Subcutaneous adipose tissue (tissue), 4 donors: ENCODE data around the gene SLCO1A2. TPM values are rescaled to one million over a fixed set of nuclear protein-coding genes. Genes with fewer than 3 reads are reported as not detected.

Source experiments
- CTCF ChIP-seq: fragments of 450-650 bp; IDR thresholded peaks from one replicate; pipeline ENCODE4 v1.5.1; 2016; ENCODE audit warnings: low read depth, mild to moderate bottlenecking, control low read depth, antibody characterized with exemption, moderate library complexity
- total RNA-seq, 4 donors: library from RNA; depleted of rRNA; stranded (reverse); fragments of >200 nt; gene quantifications; one replicate each; pipeline ENCODE4 v1.1.0, GENCODE V29; 2016

The SLCO1A2 gene
- total RNA-seq, 4 donors from 2014 or later = not detected

- no peak for TF ChIP-seq CTCF
Measured at GRCh38 chr12:21294176-21294575, 40.5 kb downstream of the SLCO1A2 start.

GRCh38 chr12:21292111-21292510, 42.6 kb downstream of the SLCO1A2 start:
- TF ChIP-seq CTCF = no peak

- no peak for TF ChIP-seq CTCF
Measured at GRCh38 chr12:21289698-21290097, 45.0 kb downstream of the SLCO1A2 start.

- no peak for TF ChIP-seq CTCF
Measured at GRCh38 chr12:21276826-21277225, 57.9 kb downstream of the SLCO1A2 start.

- no peak for TF ChIP-seq CTCF
Measured at GRCh38 chr12:21265932-21266331, 68.8 kb downstream of the SLCO1A2 start.

- no peak for TF ChIP-seq CTCF
Measured at GRCh38 chr12:21264232-21264631, 70.5 kb downstream of the SLCO1A2 start.

GRCh38 chr12:21257172-21257571, 77.5 kb downstream of the SLCO1A2 start:
- TF ChIP-seq CTCF = no peak
